Hematopoietic multipotent progenitor cell treated with erythropoietin and hydrocortisone succinate and interleukin-3 and kit ligand, for 15 days (in vitro differentiated cells): Measurements from ENCODE around the gene NDUFS2.

ENCODE experiments used
- DNase-seq: peaks from one replicate; pipeline ENCODE4 v3.0.0-alpha.2; 2015; ENCODE audit warnings: low spot score

The NDUFS2 gene

DNA sequence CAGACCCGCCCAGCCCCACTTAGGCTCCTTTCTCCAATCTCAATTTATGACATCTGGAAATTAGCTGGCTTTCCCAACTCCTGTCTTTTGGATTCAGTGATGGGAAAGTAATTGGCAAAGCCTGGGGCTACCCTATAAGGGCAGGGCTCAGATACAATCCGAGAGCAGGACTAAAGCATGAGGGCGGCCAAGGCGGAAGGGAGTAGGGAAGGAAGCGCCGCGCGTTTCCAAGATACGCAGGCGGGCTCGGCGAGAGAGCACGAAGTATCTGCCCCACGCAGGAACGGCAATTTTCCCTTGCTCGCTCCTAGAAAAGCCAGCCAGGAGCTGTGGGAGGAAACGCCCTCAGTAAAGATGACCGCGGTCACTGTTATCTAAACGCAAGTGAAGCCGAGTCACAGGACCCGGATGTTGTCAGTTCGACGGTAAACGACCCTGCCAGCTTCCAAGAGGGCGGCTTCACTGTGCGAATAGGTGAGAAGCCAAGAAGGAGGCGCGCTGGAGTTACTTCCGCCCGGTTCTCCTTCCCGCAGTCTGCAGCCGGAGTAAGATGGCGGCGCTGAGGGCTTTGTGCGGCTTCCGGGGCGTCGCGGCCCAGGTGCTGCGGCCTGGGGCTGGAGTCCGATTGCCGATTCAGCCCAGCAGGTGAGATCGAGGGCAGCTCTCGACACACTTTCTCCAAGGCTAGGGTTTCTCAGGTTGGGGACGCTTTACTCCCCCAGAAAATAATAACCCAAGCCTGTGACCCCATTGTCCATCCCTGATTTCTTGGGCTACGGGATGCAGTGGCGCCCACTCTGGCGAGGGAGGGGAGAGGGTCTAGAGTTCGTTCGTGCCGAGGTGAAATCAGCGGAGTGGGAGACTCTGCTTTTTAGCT lies at the start of gene NDUFS2:
Gene NDUFS2, plus strand, starts transcription at position 532 of the 877 bp plus-strand sequence. Its CDS starts 19 bp downstream, at position 551.
- peak; percentile 99 for DNase-seq

DNA sequence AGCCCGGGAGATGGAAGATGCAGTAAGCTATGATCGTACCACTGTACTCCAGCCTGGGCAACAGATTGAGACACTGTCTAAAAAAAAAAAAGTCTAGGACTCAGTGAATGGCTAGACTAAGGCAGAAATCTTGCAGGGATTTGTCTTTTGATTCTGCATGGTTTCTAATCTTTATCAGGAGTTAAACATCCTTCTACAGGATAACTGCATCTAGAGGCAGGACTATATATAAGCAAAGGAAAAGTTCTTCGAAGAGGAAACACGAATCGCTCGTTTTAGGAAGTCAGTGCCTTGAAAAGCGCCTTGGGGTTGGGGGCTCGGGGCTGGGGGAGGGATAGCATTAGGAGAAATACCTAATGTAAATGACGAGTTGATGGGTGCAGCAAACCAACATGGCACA lies 49.0 kb upstream of the NDUFS2 start:
- no peak for DNase-seq

DNA sequence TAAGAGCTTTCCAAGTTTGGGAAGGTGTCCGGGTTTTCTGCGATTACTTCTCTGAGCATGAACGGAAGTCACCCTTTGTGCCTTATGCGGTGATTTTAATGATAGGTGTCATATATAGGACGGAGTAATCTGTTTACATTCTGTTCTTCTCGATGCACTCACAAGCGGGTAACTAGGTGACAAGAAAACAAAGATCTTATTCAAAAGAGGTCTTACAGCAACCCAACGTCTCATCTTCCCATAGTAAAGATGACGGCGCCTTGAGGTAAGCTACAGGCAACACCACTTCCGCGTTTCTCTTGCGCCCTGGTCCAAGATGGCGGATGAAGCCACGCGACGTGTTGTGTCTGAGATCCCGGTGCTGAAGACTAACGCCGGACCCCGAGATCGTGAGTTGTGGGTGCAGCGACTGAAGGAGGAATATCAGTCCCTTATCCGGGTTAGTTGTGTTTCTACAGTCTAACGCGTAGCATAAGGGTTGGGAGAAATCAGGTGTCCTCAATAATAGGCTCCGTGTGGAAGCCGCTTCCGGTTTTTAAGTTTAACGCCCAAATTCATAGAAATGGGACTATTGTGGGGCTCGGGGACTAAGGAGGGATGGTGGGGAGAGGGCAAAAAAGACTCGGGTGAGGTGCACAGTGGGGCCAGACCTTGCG lies 48.4 kb upstream of the NDUFS2 start, which contains the start of gene UFC1:
Gene UFC1, plus strand, starts transcription at position 297 of the 656 bp plus-strand sequence. Its CDS starts 20 bp downstream, at position 317.
- DNase-seq = peak; percentile 90

GRCh38 chr1:161157867-161158266 lies 44.3 kb upstream of the NDUFS2 start:
- no peak for DNase-seq

DNA sequence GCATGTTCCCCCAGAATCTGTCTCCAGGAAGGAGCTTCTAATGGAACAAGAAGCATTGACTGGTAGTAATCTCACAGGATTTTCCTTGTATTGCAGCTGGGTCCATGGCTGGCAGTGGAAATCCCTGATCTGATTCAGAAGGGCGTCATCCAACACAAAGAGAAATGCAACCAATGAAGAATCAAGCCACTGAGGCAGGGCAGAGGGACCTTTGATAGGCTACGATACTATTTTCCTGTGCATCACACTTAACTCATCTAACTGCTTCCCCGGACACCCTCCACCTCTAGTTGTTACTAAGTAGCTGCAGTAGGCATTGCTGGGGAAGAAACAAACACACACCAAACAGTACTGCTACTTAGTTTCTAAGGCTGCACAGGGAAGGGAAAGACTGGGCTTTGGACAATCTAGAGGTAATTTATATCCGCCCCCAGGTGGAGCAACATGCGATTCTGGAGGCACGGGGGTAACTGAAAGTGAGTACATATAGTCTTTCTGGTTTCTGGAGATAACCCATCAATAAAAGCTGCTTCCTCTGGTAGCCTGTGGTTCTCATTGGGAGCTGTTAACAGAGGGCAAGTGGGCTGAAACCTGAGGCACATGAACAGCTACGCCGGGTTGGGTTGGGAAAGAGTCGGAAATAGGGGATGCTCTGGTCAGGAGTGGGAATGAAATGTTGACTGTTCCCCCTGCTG lies 43.7 kb upstream of the NDUFS2 start:
- peak; percentile 44 for DNase-seq

DNA sequence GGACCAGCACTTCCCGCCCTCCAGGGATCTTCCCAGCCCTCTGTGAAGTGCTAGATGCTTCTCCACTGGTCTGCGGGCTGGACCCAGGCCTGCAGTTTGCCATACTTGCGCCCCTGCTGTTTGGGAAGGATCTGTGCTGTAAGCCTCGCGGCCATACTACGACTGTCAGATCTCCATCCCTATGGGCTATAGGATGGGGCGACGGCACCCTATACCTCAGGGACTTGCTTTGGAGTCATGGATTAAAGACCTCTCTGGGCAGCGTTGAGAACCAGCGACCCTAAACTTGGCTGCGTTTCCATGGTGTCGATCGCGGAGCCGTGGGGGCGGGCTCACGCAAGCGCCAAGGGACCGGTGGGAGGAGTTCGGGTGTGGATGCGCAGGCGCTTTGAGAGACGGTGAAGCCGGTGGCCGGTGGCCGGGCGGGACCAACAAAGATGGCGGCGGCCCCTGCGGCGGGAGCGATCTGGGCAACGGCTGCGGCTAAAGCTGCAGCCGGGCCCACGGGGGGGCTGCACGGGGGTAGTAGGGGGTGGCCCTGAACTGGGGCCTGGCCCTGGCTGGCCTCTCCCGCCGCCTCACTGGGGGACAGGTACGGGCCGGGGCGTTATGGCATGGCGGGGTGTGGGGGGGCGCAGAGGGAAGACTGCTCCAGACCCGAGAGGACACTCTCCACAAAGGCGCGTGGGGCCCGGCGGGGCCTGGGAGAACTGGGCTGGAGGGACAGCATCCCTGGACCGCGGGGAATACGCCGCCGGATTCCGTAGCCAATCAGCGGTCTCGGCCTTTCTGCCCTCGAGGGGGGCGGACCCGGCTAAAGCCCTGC lies 42.9 kb upstream of the NDUFS2 start, which contains the start of gene USP21:
Gene USP21, plus strand, starts transcription at position 414 of the 826 bp plus-strand sequence. CDS start 1,141 bp downstream, outside the sequence.
- DNase-seq = peak; percentile 95

- no peak for DNase-seq
Observed at GRCh38 chr1:161159913-161160243, 42.3 kb upstream of the NDUFS2 start.

DNA sequence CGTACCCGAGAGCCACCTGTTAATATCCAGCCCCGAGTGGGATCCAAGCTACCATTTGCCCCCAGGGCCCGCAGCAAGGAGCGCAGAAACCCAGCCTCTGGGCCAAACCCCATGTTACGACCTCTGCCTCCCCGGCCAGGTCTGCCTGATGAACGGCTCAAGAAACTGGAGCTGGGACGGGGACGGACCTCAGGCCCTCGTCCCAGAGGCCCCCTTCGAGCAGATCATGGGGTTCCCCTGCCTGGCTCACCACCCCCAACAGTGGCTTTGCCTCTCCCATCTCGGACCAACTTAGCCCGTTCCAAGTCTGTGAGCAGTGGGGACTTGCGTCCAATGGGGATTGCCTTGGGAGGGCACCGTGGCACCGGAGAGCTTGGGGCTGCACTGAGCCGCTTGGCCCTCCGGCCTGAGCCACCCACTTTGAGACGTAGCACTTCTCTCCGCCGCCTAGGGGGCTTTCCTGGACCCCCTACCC lies 41.5 kb upstream of the NDUFS2 start:
- no peak for DNase-seq

- DNase-seq = no peak
Observed at GRCh38 chr1:161161652-161162051, 40.5 kb upstream of the NDUFS2 start.

DNA sequence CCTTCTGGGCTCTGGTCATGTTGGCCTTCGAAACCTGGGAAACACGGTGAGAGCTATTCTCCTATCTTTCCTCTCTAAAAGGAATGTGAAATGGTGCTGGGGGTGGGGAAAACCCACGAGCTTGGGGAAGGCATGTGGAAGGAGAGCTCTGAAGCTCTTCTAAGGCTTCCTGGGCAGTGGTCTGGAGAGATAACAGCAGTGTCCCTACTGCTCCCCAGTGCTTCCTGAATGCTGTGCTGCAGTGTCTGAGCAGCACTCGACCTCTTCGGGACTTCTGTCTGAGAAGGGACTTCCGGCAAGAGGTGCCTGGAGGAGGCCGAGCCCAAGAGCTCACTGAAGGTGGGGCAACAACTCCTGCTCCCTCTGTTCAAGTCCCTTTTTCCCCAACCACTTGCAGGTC lies 40.1 kb upstream of the NDUFS2 start:
- no peak for DNase-seq

DNA sequence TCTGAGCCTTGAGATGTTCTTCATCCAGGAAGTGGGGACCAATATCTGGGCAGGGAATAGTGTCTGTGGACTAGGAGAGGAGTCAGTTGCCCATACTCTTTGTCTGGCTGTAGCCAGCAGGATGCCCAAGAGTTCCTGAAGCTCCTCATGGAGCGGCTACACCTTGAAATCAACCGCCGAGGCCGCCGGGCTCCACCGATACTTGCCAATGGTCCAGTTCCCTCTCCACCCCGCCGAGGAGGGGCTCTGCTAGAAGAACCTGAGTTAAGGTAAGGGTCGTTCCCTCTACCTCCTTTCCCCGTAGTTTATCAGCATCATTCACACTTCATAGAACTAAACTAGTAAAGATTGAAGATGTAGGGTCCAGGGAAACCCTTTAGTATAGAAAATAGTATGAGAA lies 39.4 kb upstream of the NDUFS2 start:
- DNase-seq = no peak

DNA sequence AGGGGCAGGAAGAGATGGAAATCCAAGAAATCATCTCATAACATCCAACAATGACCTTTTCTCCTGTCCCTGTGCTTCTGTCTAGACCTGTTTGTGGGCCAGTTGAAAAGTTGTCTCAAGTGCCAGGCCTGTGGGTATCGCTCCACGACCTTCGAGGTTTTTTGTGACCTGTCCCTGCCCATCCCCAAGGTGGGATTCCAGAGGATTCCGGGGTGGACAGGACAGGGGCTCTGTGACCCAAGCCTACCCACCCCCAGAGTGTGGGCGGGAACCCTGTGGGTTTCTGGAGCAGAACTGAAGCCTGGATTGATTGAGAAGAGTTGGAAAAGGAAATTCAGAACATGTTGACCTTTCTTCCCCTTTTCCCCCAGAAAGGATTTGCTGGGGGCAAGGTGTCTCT lies 38.4 kb upstream of the NDUFS2 start:
- no peak for DNase-seq

- DNase-seq = peak; percentile 58
Observed at GRCh38 chr1:161164901-161165610, 37.1 kb upstream of the NDUFS2 start.

GRCh38 chr1:161165742-161166668 lies 36.2 kb upstream of the NDUFS2 start, which contains the start of gene PPOX:
TSS of gene PPOX (plus strand) at chr1:161166426. CDS start at chr1:161166848, 422 bp downstream.
- peak; percentile 99 for DNase-seq

- DNase-seq = peak; percentile 67
Observed at GRCh38 chr1:161166669-161167548, 35.3 kb upstream of the NDUFS2 start.

GRCh38 chr1:161168906-161169305 lies 33.3 kb upstream of the NDUFS2 start:
- DNase-seq = no peak

- no peak for DNase-seq
Observed at GRCh38 chr1:161171191-161171590, 31.0 kb upstream of the NDUFS2 start.

- DNase-seq = no peak
Observed at GRCh38 chr1:161171696-161172095, 30.5 kb upstream of the NDUFS2 start.

DNA sequence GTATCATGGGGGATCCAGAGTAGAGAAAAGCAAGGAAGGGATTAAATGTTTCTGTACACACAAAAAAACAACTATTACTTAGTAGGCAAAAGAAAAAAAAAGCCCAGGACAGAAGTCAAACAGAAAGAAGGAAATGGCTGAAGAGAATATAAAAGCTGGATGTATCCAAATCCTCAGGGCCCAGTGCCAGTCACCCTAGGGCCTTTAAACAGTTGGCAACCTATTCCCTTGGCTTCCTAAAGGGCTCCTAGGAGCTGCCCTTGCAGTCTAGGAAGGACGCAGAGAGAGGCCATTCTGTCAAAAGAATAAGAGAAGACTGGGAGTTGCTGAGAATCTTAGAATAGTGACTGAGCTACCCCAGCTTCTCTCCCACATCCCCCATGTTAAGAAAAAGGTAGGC lies 29.8 kb upstream of the NDUFS2 start:
- no peak for DNase-seq
